SH-SY5Y (cell line): Measurements from ENCODE around the gene ZBTB20.

ENCODE experiments used
- GATA2 ChIP-seq: IDR thresholded peaks from 2 replicates; pipeline ENCODE4 v1.6.1; 2011; ENCODE audit warnings: mild to moderate bottlenecking, low read depth, low read length
- GATA3 ChIP-seq: IDR thresholded peaks from 2 replicates; pipeline ENCODE4 v1.6.1; 2011; ENCODE audit warnings: low read depth, mild to moderate bottlenecking, low read length, moderate library complexity

- TF ChIP-seq GATA2 (no peak), GATA3 (no peak)
Observed at GRCh38 chr3:114846779-114847178, 300.3 kb downstream of the ZBTB20 start.
